Trophoblast cell (in vitro differentiated cells and primary cell): ENCODE results near the gene SPOCK1.

Source experiments
- DNase-seq, 2 donors: peaks; one replicate each; pipeline ENCODE4 v3.0.0-alpha.2; 2016
- H2AFZ ChIP-seq: 2 replicates; pipeline ENCODE4 v1.6.1; 2013; ENCODE audit warnings: low read length, moderate library complexity, mild to moderate bottlenecking; ENCODE audit not compliant: insufficient read depth, poor library complexity
- H2AK5ac ChIP-seq: 2 replicates; pipeline ENCODE4 v1.6.1; 2013; ENCODE audit warnings: mild to moderate bottlenecking, low read length
- H2BK120ac ChIP-seq: 2 replicates; pipeline ENCODE4 v1.6.1; 2013; ENCODE audit warnings: low read length, mild to moderate bottlenecking, moderate library complexity; ENCODE audit not compliant: insufficient read depth, poor library complexity
- H2BK12ac ChIP-seq: 2 replicates; pipeline ENCODE4 v1.6.1; 2013; ENCODE audit warnings: mild to moderate bottlenecking, low read length, moderate library complexity
- H2BK5ac ChIP-seq: 2 replicates; pipeline ENCODE4 v1.6.1; 2013; ENCODE audit warnings: low read length, low read depth, moderate library complexity, mild to moderate bottlenecking; ENCODE audit not compliant: poor library complexity
- H3K14ac ChIP-seq: 2 replicates; pipeline ENCODE4 v1.6.1; 2013; ENCODE audit warnings: mild to moderate bottlenecking, low read length
- H3K18ac ChIP-seq: 2 replicates; pipeline ENCODE4 v1.6.1; 2013; ENCODE audit warnings: mild to moderate bottlenecking, low read length
- H3K23ac ChIP-seq: 2 replicates; pipeline ENCODE4 v1.6.1; 2013; ENCODE audit warnings: low read length
- H3K27ac ChIP-seq: 2 replicates; pipeline ENCODE4 v1.5.1; 2013; ENCODE audit warnings: low read depth, mild to moderate bottlenecking, inconsistent platforms, low read length, moderate library complexity
- H3K27me3 ChIP-seq: 2 replicates; pipeline ENCODE4 v1.6.1; 2013; ENCODE audit warnings: inconsistent platforms, mild to moderate bottlenecking, low read length, moderate library complexity; ENCODE audit not compliant: insufficient read depth
- H3K36me3 ChIP-seq, 2 experiments: 1 replicate in 1 of 2; 2 replicates in 1 of 2; pipeline ENCODE4 v1.6.1; 2013; ENCODE audit warnings: low read length in 2 of 2, mild to moderate bottlenecking in 2 of 2, moderate library complexity in 1 of 2; ENCODE audit not compliant: insufficient read depth in 2 of 2, control insufficient read depth in 1 of 2
- H3K4ac ChIP-seq: 2 replicates; pipeline ENCODE4 v1.6.1; 2013; ENCODE audit warnings: low read depth, mild to moderate bottlenecking, low read length, moderate library complexity
- H3K4me1 ChIP-seq, 2 experiments: 1 replicate in 1 of 2; 2 replicates in 1 of 2; pipeline ENCODE4 v1.6.1; 2013; ENCODE audit warnings: low read length in 2 of 2, mild to moderate bottlenecking in 2 of 2, moderate library complexity in 1 of 2; ENCODE audit not compliant: insufficient read depth in 2 of 2, control insufficient read depth in 1 of 2
- H3K4me2 ChIP-seq: 2 replicates; pipeline ENCODE4 v1.6.1; 2013; ENCODE audit warnings: inconsistent platforms, mild to moderate bottlenecking, low read length, moderate library complexity
- H3K4me3 ChIP-seq: 2 replicates; pipeline ENCODE4 v1.5.1; 2013; ENCODE audit warnings: mild to moderate bottlenecking, low read depth, low read length, inconsistent platforms
- H3K79me1 ChIP-seq: one replicate; pipeline ENCODE4 v1.6.1; 2013; ENCODE audit warnings: low read length
- H3K79me2 ChIP-seq: 2 replicates; pipeline ENCODE4 v1.6.1; 2013; ENCODE audit warnings: low read length, mild to moderate bottlenecking; ENCODE audit not compliant: control insufficient read depth, insufficient read depth, poor library complexity
- H3K9ac ChIP-seq: 2 replicates; pipeline ENCODE4 v1.6.1; 2013; ENCODE audit warnings: mild to moderate bottlenecking, low read length
- H3K9me3 ChIP-seq: 2 replicates; pipeline ENCODE4 v1.6.1; 2013; ENCODE audit warnings: low read depth, mild to moderate bottlenecking, control low read depth, inconsistent platforms, low read length; ENCODE audit not compliant: insufficient read depth
- H4K12ac ChIP-seq: 2 replicates; pipeline ENCODE4 v1.6.1; 2013; ENCODE audit warnings: low read depth, mild to moderate bottlenecking, low read length, moderate library complexity
- H4K8ac ChIP-seq: 2 replicates; pipeline ENCODE4 v1.6.1; 2013; ENCODE audit warnings: low read depth, mild to moderate bottlenecking, low read length, moderate library complexity
- H4K91ac ChIP-seq: one replicate; pipeline ENCODE4 v1.6.1; 2013; ENCODE audit warnings: low read depth, mild to moderate bottlenecking, low read length, moderate library complexity
- WGBS: extraction: QIAGEN DNeasy Blood & Tissue Kit; methylation state at CpG from one replicate; pipeline ENCODE4 v1.1.7; 2013; ENCODE audit warnings: missing lambda C conversion rate; ENCODE audit not compliant: insufficient read length, insufficient coverage; ENCODE audit errors: extremely low coverage; 5-methylcytosine and 5-hydroxymethylcytosine counted together

Gene SPOCK1

DNA sequence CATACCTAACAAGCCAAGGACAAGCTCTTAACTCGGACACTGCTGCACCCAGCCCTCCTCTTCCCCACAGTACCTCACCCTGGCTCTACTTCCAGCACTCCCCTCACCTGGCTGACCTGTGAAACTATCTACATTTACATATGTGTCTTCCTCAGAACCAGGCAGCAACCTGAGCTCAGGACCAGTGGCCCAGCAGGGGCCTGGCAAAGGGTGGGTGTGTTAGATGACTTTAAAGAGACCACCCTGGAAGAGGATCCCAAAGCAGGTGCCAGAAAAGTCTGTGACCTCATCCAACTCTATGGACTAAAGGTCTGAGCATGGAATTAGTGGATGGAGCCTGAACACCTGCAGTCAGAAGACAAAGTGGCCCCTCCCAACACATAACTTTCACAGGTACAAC lies 400.9 kb downstream of the SPOCK1 start:
- Histone ChIP-seq H3K27me3 (no peaks in the 10 kb centered on the region), H4K8ac (no peak overlapping the region), H2BK5ac (no peak overlapping the region), H3K18ac (no peak overlapping the region), H3K4ac (no peak overlapping the region), H2BK120ac (no peak overlapping the region), H3K4me3 (no peak overlapping the region), H4K12ac (no peak overlapping the region), H3K36me3 (no peaks in the 10 kb centered on the region), H2BK12ac (no peak overlapping the region), H3K4me1 (no peaks in the 10 kb centered on the region), H3K23ac (no peak overlapping the region), H3K27ac (no peak overlapping the region), H3K4me2 (no peak overlapping the region), H2AFZ (no peak overlapping the region), H2AK5ac (no peak overlapping the region), H3K79me2 (no peaks in the 10 kb centered on the region), H3K79me1 (no peaks in the 10 kb centered on the region), H4K91ac (no peak overlapping the region), H3K9ac (no peak overlapping the region), H3K9me3 (no peaks in the 10 kb centered on the region), H3K14ac (no peak overlapping the region)
- DNase-seq: no peak
- no CpG with 5 or more reads among the region's 1 CpG for WGBS

DNA sequence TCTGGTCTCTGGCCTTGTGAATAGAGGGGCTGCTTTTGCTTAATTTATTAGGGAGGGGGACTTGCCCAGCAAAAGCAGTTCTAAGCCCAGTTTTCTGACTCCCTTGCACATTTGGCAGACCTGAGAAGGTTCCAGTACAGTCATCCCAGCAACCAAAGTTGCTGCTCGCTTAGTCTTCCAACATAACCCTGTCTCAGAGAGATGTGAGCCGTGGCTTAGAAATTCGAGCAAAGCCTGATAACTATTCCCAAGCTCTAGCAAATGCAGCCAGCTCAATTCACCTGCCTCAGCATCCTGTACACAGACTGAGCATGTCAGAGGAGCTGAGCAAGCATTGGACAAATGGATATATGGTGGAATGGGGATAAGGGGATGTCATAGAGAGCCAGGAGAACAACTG lies 401.9 kb downstream of the SPOCK1 start:
- H3K9ac ChIP-seq: no peak overlapping the region
- no peak overlapping the region for H4K91ac ChIP-seq
- H2AK5ac ChIP-seq: no peak overlapping the region
- H2BK5ac ChIP-seq: no peak overlapping the region
- H4K12ac ChIP-seq: no peak overlapping the region
- no peak overlapping the region for H3K4ac ChIP-seq
- H3K79me2 ChIP-seq: no peaks in the 10 kb centered on the region
- WGBS: no CpG with 5 or more reads among the region's 3 CpGs
- H3K14ac ChIP-seq: no peak overlapping the region
- H3K4me3 ChIP-seq: no peak overlapping the region
- no peaks in the 10 kb centered on the region for H3K79me1 ChIP-seq
- no peak overlapping the region for H3K4me2 ChIP-seq
- no peak overlapping the region for H3K18ac ChIP-seq
- H3K36me3 ChIP-seq: no peaks in the 10 kb centered on the region
- no peak overlapping the region for H3K23ac ChIP-seq
- no peak overlapping the region for H2BK120ac ChIP-seq
- H2AFZ ChIP-seq: no peak overlapping the region
- peaks cover 0 to 2% of the 10 kb centered on the region in 2 experiments for H3K4me1 ChIP-seq
- H3K27me3 ChIP-seq: no peaks in the 10 kb centered on the region
- no peaks in the 10 kb centered on the region for H3K9me3 ChIP-seq
- no peak overlapping the region for H3K27ac ChIP-seq
- no peak overlapping the region for H2BK12ac ChIP-seq
- DNase-seq: no peak
- no peak overlapping the region for H4K8ac ChIP-seq

DNA sequence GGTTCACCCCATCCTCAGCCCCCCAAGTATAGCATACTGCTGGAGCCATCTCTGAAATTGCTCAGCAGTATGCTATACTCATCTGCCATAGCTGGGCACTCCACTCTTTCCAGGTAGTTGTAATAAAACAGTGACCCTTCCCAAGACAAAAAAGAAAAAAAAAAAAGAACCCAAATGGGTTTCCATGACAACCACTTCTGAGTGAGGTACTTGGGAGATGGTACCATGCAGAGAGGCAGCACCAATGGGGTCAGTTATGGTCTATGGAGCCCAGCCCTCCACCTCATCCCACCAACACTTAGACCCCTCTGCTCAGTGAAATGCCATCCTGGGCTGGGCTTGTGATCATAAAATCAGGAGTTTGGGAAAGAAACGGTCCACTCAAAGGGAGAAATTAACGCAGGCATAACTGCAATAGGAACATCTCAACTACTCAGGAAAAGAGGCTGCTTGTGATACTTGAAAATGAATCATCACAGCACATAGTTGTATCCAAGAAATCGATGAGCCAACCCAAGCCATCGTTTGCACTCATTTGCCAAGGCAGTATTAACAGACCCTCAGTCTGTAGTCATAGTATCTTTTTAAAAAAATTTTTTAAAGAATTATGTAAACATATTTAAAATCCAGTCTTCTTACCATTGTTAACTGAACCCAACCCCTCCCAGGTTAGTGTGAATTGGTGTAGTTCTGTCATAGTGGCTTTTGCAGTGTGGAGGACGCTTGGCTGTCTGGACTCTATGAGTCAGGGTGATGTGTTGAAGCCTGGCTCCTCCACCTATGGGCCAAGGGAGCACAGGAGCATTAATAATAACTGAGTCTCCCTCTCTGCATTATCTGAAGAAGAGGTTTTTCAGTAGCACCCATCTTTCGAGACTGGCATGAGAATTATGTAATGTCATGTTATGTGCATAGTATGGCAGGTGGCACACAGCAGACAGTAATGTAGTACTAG lies 402.7 kb downstream of the SPOCK1 start:
- no peak overlapping the region for H3K14ac ChIP-seq
- H3K9me3 ChIP-seq: no peaks in the 10 kb centered on the region
- no CpG with 5 or more reads among the region's 6 CpGs for WGBS
- DNase-seq: no peak
- no peaks in the 10 kb centered on the region for H3K79me2 ChIP-seq
- H3K4me2 ChIP-seq: no peak overlapping the region
- no peak overlapping the region for H2BK120ac ChIP-seq
- H3K23ac ChIP-seq: no peak overlapping the region
- H3K27ac ChIP-seq: no peak overlapping the region
- H3K79me1 ChIP-seq: no peaks in the 10 kb centered on the region
- H4K91ac ChIP-seq: no peak overlapping the region
- no peaks in the 10 kb centered on the region for H3K36me3 ChIP-seq
- H3K9ac ChIP-seq: no peak overlapping the region
- no peak overlapping the region for H3K4me3 ChIP-seq
- H2BK5ac ChIP-seq: no peak overlapping the region
- H4K8ac ChIP-seq: no peak overlapping the region
- no peak overlapping the region for H2AK5ac ChIP-seq
- no peak overlapping the region for H3K18ac ChIP-seq
- H4K12ac ChIP-seq: no peak overlapping the region
- peaks cover 0 to 3% of the 10 kb centered on the region in 2 experiments for H3K4me1 ChIP-seq
- no peaks in the 10 kb centered on the region for H3K27me3 ChIP-seq
- no peak overlapping the region for H2AFZ ChIP-seq
- no peak overlapping the region for H2BK12ac ChIP-seq
- no peak overlapping the region for H3K4ac ChIP-seq

DNA sequence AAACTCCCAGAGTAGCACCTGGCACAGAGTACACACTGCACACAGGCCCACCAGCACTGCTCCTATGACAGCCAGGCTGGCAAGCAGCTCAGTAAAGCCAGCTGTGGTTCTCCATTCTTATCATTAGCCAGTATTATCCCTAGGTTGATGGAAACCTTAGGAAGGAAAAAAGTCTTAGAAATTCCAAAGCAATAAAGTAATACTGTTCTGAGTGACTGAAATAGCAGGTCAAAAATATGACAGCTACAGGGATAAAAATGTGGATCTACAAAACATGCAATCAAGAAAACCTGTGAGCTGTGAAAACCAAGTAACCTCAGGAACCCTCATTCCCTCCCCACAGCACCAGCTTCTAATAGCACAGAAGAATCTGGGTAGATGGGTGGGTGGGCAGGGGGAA lies 403.5 kb downstream of the SPOCK1 start:
- Histone ChIP-seq H3K18ac (no peak overlapping the region), H3K9me3 (no peaks in the 10 kb centered on the region), H3K14ac (no peak overlapping the region), H3K4ac (no peak overlapping the region), H3K36me3 (no peaks in the 10 kb centered on the region), H3K4me1 (peaks cover 0 to 3% of the 10 kb centered on the region in 2 experiments), H3K23ac (no peak overlapping the region), H4K12ac (no peak overlapping the region), H3K4me2 (no peak overlapping the region), H3K27me3 (no peaks in the 10 kb centered on the region), H3K4me3 (no peak overlapping the region), H3K27ac (no peak overlapping the region), H2BK120ac (no peak overlapping the region), H2AFZ (no peak overlapping the region), H2AK5ac (no peak overlapping the region), H2BK5ac (no peak overlapping the region), H3K79me1 (no peaks in the 10 kb centered on the region), H4K8ac (no peak overlapping the region), H2BK12ac (no peak overlapping the region), H3K79me2 (no peaks in the 10 kb centered on the region), H3K9ac (no peak overlapping the region), H4K91ac (no peak overlapping the region)
- peak in 1 of 2 donors; percentile 1 for DNase-seq
